ENCODE data around the gene PCSK1. TPM values are rescaled to one million over a fixed set of nuclear protein-coding genes. Genes with fewer than 3 reads are reported as not detected.

PCSK1 gene
- total and polyA plus RNA-seq, 2 of the 8 experiments (the other 6 are each of a cell fraction or from before 2014, with no cell fraction given) = 1.3 to 3.2 TPM

DNA sequence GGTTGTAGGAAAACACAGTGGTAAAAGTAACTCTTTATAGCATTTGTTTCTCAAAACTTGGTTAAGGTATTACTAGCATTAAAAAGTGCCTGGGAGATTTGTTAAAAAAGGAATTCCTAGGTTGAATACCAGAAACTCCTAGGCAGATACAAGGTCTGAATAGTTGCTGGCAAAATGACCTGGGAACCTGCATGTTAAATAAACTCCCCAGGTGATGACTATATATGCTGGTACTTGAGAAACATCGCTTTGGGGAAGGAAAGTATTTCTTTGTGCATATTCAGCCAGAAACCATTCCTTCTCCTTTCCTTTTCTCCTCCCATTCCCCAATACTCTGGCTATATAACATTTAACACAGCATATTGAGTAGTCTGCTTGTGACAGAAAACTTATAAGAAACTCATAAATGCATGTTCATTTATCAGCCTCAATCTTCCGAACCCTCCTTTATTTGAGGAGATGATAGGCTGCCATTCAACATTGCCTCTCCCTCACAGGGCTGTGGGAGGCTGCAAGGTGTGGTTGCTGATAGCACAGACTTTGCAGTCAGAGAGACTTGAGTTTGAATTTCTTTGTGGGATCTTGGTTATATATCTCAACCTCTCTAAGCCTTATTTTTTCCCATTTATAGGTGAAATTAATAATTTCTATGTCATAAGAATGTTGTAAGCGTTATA, 28.7 kb downstream of the PCSK1 start:
- no peak for DNase-seq (ENCODE audit: low read depth in 1 of 2, low spot score in 2 of 2)
- POLR2A ChIA-PET (ENCODE audit: partially characterized antibody) = no interaction called here
- Histone ChIP-seq H2BK5ac (ENCODE audit: low read depth, low read length) (no peak overlapping the region), H2AK5ac (ENCODE audit: low read depth, low read length) (no peak overlapping the region), H2BK15ac (ENCODE audit: low read length) (no peak overlapping the region), H3K4me1 (replicated peaks in 1 of 4; ENCODE audit: control insufficient read depth in 3 of 4, insufficient read depth in 4 of 4, low read length in 3 of 4) (no peaks in the 10 kb centered on the region), H3K23ac (ENCODE audit: insufficient read length) (no peak overlapping the region), H4K20me1 (replicated peaks in 1 of 2; ENCODE audit: control insufficient read depth in 1 of 2, insufficient read depth in 2 of 2, low read length in 2 of 2) (no peaks in the 10 kb centered on the region), H3K4me3 (ENCODE audit: extremely low read depth in 1 of 4, insufficient read depth in 2 of 4, low read depth in 3 of 4, low read length in 4 of 4) (no peak overlapping the region), H4K5ac (ENCODE audit: insufficient read length, low read depth, low read length) (no peak overlapping the region), H3K9ac (replicated peaks in 1 of 4; ENCODE audit: extremely low read depth in 1 of 4, low read depth in 3 of 4, low read length in 3 of 4) (no peak overlapping the region), H2BK120ac (replicated peaks; ENCODE audit: low read depth, low read length) (no peak overlapping the region), H3K27me3 (replicated peaks in 1 of 4; ENCODE audit: control insufficient read depth in 3 of 4, extremely low read depth in 1 of 4, insufficient read depth in 3 of 4, low read length in 3 of 4) (no peaks in the 10 kb centered on the region), H3K23me2 (ENCODE audit: low read depth, low read length) (no peaks in the 10 kb centered on the region), H3K4me2 (ENCODE audit: insufficient read depth in 1 of 2, low read depth in 2 of 2, low read length in 2 of 2) (no peak overlapping the region), H3K18ac (ENCODE audit: extremely low read depth, low read length) (no peak overlapping the region), H2AFZ (ENCODE audit: low read length) (no peak overlapping the region), H4K91ac (replicated peaks; ENCODE audit: insufficient read length, low read length) (no peak overlapping the region), H3K79me1 (ENCODE audit: low read depth, low read length) (no peaks in the 10 kb centered on the region), H4K8ac (ENCODE audit: extremely low read depth, insufficient read depth, low read length) (no peak overlapping the region), H3K14ac (ENCODE audit: insufficient read length) (no peak overlapping the region), H3K27ac (ENCODE audit: low read depth, low read length) (no peak overlapping the region), H3K4ac (replicated peaks; ENCODE audit: insufficient read length, low read depth, low read length) (no peak overlapping the region), H2BK12ac (ENCODE audit: low read depth, low read length) (no peak overlapping the region), H2BK20ac (ENCODE audit: low read length) (no peak overlapping the region), H3K36me3 (ENCODE audit: control insufficient read depth in 2 of 4, insufficient read depth in 4 of 4, low read length in 3 of 4) (no peaks in the 10 kb centered on the region), H3K9me3 (ENCODE audit: insufficient read depth in 2 of 2, low read depth in 1 of 2, low read length in 1 of 2) (no peaks in the 10 kb centered on the region), H3K79me2 (ENCODE audit: control insufficient read depth in 1 of 2, insufficient read depth in 2 of 2, low read length in 2 of 2) (no peaks in the 10 kb centered on the region), H3K56ac (replicated peaks; ENCODE audit: insufficient read length, low read depth, low read length) (no peak overlapping the region)
- 83% methylated on average over 3 of the region's 3 CpGs; no CpG with 5 or more reads in 1 of the 2 experiments for WGBS, 2 experiments (ENCODE audit: extremely low coverage in 1 of 2, insufficient coverage in 1 of 2, insufficient read length in 1 of 2, insufficient replicate concordance in 2 of 2, low coverage in 1 of 2, low lambda C conversion rate in 2 of 2, missing lambda C conversion rate in 1 of 2)
- CTCF ChIA-PET (ENCODE audit: partially characterized antibody) = interaction anchor here (1.5 to 1.9 kb wide), 2 partner anchors 133 to 191 kb away, joined by 3 to 6 read pairs; no protein-coding TSS in a partner anchor
- FAIRE-seq = no peak
- no peak for TF ChIP-seq SRF (IDR thresholded peaks at IDR 0.05; ENCODE audit: low read depth, low read length)

All from H1 (cell line).